A204.1 (cell line): ENCODE data around the gene AURKAIP1.
"Not testable (repeated sequence)": the region's sequence is repeated elsewhere in the genome, so short reads cannot be mapped to it uniquely, and the experiment has no call there.

Source experiments
- FAIRE-seq: peaks from 2 replicates; lab custom pipeline; 2012; peaks lifted over from hg19 to GRCh38; lab: Jason Lieb, UNC

Gene AURKAIP1

DNA sequence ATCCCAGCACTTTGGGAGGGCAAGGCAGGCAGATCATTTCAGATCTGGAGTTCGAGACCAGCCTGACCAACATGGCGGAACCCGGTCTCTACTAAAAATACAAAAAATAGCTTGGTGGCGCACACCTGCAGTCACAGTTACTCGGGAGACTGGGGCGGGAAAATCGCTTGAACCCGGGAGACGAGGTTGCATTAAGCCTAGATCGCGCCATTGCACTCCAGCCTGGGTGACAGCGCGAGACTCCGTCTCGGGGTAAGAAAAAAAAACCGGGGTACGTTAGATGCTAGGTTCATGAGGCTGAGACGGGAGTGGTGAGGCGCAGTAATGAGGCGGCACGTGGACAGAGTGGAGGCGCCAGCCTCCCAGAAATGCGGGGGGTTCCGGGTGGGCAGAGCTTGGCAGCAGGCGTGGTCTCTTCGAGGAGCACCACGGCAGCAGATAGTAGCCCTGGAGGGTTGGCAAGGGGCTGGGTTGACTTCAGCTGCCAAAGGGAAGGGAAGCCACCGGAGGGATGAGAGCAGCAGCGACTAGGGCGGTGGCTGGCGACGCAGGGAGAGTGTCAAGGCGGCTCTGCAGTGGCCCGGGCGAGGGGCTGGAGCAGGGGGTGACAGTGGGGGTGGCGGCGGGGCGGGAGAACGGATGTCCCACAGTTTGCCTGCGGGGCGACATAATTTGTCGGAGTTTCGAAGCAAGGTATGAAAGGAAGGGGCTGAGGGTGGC, 31.3 kb upstream of the AURKAIP1 start:
- FAIRE-seq = no peak

DNA sequence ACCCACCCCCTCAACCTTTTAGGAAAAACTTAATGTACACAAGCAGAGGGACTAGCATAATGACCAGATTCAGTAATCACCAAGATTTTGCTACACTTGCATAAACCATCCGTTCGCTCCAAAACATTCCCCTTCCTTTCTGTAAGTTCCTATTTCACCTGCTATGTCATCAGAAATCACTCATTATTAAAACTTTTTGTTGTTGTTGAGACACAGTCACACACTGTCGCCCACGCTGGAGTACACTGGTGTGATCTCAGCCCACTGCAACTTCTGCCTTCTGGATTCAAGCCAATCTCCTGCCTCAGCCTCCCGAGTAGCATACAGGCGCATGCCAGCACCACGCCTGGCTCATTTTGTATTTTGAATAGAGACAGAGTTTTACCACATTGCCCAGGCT, 28.6 kb upstream of the AURKAIP1 start:
- FAIRE-seq = no peak

DNA sequence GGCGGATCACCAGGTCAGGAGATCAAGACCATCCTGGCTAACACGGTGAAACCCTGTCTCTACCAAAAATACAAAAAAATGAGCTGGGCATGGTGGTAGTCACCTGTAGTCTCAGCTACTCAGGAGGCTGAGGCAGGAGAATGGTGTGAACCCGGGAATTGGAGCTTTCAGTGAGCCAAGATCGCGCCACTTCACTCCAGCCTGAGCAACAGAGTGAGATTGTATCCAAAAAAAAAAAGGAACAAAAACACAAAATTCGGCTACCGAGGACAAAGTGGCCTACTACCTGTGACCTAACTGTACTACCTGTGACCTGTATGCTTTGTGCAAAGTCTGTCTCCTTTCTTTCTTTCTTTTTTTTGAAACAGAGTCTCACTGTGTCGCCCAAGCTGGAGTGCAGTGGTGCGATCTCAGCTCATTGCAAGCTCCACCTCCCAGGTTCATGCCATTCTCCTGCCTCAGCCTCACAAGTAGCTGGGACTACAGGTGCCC, 27.9 kb upstream of the AURKAIP1 start:
- not testable (repeated sequence) for FAIRE-seq

DNA sequence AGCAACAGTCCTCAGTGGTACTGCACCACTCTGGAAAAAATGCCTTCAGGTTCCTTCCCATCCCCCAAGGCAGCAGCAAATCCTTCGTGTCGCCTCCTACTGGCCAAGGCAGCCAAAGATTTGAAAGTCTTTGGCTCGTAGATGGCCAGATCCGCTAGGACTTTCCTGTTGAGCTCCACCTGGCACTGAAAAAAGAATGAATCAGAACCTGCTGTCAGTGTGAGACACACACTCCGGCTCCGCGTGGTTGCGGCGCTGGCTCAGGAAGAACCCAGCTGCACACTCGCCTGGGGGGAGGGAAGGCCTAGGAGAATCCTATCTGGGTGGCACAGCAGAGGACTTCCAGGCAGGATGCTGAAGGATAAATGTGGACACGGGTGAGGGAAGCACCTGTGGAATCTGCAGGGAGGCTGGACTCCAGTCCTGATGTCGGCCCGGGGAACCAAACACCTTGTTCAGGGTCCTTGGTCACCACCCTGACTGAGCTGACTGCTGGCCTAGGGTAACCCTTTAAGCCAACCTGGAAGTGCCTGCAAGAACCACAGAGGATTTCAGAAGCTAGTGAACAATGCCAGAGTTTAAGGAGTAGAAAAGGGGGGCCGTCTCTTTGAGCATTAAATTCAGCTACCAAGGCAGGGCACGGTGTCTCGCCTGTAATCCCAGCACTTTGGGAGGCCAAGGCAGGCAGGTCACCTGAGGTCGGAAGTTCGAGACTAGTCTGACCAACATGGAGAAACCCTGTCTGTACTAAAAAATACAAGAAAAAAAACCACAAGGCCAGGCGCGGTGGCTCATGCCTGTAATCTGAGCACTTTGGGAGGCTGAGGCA, 27.3 kb upstream of the AURKAIP1 start:
- no peak for FAIRE-seq

DNA sequence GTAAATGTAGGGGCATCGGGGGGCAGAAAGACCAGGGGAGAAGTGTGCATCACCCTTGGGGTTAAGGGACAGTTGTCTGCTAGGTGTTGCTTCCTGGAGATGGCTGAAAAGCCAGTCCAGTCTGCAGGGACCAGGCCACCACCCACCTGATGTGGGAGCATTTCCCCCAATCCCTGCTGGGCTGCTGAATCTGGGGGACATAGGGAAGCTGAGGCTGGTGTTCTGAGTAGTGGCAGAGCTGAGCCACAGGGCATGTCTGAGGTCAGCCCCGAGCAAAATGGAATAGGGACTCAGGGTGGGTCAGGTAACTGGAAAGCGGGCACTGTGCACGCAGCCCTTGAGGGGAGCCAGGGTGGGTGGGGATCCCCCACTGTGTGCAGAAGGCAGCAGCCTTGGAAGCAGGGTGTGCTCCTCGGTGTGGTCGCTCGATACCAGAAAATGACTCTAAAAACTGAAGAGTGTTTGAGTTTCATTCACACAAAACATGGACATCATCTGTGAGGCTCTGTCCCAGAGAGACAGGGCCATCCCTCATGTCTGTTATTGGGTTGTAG, 26.5 kb upstream of the AURKAIP1 start:
- no peak for FAIRE-seq

DNA sequence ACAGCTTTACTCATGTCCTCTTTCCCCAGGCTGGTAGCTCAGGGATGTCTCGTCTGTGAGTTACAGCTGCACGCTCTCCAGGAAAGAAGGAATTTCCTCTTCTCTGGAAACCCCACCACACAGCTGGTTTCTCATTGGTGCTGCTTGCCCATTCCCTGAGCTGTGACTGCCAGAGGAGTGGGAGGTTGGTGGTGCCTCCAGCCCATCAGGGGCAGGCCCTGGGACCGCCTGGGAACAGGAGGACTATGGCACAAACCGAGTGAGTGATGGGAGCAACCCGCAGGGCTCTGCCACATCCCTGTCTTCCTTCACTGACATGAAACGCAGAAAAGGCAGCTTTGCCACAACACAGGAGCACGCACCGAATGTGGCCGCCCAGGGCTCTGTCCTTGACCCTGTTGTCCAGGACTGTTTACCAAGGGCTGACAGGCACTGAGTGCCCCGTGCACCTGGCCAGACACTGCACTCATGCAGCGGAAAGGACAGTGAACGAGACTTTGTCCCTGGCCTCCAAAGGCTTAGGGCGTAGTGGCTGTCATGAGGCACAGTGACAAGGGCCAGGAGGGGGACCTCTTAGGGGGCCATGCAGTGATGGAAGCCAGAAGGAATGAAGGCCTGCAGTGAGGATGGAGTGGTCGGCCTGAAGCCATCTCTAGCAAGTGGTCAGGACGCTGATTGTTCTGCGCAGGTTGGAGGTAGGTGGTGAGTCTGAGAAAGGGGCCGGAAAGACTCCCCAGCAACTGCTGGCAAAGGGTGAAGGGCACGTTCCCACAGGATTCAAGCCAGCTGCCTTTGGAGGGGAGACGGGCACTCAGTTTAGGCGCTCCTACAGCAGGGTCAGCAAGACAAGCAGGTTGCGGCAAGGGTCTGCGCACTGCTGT, 25.8 kb upstream of the AURKAIP1 start:
- no peak for FAIRE-seq

DNA sequence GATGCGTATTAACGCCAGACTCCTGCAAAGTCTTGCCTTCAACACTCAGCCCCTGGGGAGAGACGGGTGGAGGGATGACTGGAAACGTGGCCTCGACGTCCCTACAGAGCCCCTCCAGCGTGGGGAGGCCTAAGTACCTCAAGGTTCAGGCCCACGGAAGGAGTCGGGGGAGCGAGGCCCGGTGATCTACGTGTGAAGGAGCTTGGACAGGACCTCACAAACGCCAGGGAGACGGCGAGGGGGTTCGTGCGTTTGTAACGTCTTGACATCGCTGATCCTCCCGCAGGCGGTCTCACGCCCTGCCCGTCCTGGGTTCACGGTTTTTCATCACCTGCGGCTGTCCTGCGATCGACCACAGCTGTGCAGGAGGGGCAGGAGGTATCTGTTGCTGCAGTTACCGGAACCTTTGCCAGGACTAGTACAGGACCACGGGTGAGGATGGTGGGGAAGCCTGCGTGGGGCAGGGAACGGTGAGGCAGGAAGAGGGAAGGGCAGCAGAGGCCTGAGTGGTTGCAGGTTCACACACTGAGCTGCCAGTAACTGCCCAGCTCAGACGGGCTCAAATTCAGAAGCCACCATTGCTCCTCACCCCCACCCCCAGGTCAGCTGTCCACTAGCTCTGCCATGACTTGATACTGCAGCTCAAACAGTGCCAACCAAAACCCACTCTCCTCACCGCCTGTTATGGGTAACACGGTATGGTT, 25.0 kb upstream of the AURKAIP1 start:
- no peak for FAIRE-seq

DNA sequence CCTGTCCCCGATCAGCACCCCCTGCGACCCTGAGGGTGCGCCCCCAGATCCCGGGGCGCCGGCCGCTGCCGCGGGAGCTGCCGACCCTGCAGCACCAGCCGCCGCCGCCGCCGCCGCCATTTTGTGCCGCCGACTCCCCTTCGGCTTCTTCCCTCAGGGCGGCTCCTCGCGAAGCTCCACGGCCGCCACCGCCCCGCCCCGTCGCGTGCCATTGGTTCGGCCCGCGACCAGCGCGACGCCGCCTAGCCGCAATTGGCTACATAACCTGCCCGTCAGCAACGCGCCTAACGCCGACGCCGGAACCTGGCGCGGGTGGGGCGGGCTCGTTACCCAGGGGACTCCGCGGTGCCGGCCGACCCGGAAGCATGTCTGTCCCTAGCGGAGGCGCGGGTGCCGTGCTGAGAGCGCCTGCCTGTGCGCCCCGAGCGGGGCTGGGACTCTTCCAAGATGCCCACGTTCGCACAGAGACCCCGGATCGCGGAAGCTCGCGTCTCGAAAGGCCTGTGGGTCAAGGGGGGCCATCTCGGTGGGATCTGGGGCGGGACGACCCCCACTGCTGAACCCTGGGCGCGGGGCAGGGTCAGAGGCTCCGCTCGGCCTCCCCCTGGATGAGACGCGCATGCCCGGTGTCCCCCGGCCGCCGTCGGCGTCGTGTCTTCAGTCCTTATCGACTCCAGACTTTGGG, 24.3 kb upstream of the AURKAIP1 start, which contains the start of gene CCNL2:
TSS of gene CCNL2 (minus strand) at position 149 of the 685 bp plus-strand sequence. CDS start at position 120, 29 bp downstream.
- no peak for FAIRE-seq

DNA sequence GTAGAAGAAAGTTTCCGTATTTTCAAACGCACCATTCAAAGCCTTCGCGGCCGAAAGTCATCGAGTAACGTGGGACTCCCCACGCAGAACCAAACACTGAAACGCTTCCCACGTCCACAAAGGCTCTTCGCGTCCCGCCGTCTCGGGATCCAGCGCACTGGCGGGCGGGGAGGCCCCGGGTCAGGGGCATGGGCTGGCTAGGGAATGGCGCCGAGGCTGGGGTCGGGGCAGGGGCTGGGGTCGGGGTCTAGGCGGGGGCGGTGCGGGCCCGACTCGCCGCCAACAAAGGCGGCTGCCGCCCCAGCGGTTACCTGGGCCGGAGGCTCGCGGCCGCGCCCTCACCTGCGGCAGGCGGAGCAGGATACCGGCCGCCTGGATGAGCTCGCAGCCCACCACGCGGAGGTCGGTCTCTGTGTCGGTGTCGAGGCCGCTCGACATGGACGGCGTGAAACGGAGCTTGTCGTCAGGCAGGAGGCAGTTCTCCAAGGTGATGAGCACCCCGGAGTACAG, 23.7 kb upstream of the AURKAIP1 start:
- FAIRE-seq = no peak

DNA sequence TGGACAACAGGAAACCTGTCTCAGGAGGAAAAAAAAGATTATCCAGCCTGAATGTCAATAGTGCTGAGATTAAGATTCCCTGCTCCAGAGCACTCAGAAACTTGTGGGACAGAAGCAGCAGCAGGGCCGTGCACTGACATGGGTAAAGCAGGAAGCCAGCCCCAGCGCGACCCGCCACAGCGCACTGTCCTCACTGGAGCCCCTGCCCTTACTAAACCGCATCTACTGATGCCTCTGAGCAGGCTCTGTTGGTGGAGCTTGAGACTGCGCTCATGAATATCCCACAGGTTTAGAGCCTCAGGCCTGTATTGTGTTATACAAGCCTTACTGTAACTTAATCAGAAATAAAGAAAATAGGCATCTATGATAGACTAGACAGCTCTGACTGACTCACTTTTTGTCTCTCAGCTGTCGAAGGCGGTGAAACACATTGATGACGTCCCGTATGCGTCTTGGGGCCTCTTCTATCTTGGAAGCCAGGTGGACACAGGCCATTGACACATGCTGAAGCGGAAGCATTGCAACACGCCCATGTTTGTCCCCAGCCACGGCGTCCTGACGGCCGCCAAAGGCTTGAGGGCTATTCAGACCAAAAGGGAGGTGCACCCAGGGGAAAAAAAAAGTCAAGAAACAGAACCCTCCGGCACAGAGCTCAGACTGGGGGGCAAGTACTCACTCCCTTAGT, 23.0 kb upstream of the AURKAIP1 start:
- no peak for FAIRE-seq

DNA sequence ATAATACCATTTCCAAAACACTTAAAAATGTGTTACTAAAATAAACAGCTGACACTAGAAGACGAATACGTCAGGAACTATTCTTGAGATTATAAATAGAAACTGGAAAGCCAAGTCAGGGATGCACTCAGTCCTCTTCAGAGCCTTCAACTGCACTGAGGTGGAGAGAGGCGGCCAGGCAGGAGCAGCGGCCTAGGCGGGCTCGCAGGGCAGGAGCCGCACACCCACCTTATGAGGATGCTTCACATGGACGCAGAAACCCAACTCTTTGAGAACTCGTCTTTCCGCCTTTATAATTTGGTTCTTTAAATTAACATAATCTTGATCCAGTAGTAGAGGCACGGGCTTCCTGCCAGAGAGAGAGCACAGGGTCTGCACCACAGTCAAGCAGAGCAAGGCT, 20.2 kb upstream of the AURKAIP1 start:
- FAIRE-seq = no peak

DNA sequence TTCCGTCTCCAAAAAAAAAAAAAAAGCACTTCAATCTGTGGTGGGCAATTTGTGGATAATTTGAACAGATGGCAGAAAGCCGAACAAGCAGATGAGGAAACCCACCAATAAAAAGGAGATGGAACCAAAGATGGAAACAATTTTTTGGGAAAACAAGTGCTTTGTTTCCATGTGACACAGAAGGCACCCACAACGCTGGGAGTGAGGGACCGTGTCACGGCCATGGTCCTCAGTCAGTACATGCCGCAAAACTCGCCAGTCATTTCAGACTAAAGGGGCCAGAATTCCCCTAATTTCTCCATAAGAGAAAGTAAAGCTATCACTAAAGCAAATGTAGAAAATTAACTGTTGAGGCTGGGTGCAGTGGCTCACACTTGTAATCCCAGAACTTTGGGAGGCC, 19.1 kb upstream of the AURKAIP1 start:
- FAIRE-seq = no peak

DNA sequence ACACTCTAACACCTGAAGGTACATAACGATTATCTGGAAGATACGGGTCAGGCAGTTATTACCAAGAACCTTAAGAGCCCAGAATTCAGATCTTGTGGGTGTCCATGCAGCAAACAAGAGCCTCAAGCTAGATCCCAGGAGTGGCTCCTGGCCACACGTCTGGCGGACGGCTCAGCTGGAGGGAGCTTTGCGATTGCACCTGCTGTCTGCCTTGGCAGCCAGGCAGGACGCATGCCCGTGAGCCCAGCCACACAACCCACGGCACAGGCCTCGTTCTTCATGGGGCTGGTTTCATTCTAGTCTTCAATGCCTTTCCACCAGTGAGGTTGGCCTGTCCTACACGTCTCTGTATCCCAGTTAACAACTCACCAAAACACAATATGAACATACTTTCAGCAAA, 18.4 kb upstream of the AURKAIP1 start:
- no peak for FAIRE-seq

DNA sequence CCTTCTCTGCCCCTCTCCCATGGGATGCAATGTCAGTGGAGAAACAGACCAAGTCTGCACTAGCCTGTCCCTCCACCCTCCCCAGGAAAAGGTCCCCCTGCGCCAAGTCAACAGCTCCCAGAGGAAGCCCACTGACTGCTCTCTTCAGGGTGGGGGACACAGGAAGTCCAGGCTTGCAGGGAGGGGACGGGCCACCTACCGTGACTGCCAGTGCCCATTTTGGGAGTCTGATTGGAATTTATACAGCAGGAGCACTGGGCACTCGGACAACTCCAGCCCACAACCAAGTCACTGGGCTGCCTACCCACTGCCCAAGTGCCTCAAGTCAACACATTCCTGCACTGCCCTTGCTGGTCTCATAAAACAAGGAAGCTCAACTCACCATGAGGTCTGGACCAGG, 18.0 kb upstream of the AURKAIP1 start:
- FAIRE-seq = no peak

DNA sequence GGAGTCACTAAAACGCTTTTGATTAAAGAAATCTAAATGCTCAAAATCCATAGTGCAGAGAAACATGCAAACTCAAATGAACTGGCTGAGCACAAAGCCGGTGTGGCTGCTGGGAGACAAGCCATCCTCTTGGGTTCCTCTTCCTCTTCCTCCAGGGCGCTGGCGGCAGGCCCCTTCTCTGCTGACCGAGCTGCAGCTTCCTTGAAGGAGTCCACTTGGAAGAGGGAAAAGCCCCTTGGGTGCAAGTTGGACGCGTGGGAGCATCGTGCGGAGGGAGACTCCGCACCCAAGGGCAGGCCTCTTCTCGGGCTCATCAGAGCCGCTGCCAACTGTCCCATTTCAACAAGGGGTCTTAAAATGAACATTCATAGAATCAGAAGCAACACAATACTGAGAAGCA, 16.2 kb upstream of the AURKAIP1 start:
- FAIRE-seq = no peak

DNA sequence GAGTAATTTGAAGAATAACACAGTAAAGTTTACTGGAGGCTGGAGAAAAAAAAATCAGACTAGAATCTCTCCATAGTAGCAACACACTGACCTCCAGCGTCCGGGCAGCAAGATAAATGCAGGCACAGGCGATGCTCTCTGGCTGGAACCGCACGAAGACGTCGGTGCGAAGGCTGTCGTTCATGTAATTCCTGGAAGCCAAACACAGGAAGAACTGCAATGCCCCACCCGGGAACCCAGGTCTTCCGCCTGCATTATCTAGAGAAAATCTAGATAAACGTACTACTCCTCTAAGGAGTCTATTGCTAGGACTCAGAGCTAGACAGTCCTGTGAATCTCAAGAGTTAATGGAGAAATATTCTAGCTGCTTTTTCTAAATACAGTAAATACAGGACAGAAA, 15.7 kb upstream of the AURKAIP1 start:
- no peak for FAIRE-seq

DNA sequence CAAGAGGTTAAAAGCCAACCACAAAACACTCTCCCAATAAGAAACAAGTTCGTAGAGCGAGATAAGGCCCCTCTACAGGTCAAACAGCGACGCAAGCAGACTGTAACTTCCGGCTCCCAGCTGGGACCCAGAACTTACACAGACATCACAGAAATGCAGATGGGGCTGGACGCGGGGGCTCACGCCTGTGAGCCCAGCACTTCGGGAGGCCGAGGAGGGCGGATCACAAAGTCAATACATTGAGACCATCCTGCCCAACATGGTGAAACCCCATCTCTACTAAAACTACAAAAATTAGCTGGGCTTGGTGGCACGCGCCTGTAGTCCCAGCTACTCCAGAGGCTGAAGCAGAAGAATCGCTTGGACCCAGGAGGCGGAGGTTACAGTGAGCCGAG, 13.1 kb upstream of the AURKAIP1 start:
- FAIRE-seq = no peak

DNA sequence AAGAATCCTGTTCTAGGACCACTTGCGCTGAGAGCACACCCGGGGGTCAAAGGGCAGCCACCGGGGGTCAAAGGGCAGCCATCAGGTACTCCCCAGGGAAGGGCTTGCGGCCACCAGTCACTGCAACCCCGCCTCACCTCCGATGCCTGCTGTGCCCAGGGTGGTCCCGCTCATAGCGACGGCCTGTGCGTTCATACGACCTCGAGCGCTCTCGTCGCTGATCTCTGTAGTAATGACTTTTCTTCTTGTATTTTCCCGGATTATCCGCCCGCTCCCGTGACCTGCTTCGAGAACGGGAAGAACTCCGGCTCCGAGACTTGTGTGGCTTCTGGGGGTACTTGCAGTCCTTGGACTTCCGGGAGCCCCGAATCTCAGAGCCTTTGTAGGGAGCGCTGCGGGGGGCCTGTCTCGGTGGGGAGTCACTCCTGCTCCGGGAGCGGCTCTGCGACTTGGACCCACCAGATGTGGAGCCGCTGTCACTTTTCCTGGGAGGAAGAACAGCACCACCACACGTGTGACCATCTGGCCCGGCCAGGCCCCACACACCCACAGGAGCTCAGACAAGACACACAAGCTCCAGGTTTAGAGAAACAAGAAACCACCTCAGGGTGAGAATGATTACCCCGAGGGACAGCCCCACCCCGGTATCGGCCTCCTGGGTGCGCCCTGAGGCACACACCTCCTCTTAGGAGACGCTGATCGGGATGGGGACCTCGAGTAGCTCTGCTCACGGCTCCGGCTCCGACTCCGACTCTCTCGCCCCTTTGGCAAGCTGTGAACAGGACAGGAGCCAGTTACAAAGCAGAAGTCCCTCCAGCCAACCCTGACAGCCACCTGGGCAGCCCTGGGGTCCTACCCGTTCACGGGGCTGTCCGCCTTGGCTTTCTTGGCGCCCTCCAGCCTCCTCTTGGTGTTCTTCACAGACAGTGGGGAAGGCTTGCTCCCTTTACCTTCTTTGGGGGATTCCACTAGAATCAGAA, 12.4 kb upstream of the AURKAIP1 start:
- no peak for FAIRE-seq

DNA sequence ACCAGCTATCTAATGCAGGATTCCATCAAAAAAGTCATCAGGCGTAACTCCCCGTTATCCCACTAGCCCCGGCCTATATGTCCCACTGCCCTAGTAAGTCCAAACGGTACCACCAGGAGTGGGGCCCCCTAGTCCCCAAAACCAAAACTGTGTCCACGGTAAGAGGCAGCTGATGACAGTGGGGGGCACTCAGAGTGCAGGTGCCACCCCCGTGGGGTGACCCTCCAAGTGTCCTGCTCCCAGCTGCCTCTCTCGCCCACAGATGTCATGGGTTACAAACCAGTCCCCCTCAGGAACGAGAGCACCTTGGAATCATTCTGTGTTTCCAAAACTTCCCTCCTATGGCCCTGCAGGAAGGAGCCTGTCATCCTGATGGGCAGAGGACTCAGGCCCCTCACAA, 10.9 kb upstream of the AURKAIP1 start:
- FAIRE-seq = no peak
